Left ventricle myocardium inferior (tissue), 1 donor: ENCODE data around the gene PPARG. TPM values are rescaled to one million over a fixed set of nuclear protein-coding genes. Genes with fewer than 3 reads are reported as not detected.
A peak's percentile ranks its signal among the peaks of the same experiment; 100 is the strongest.
"Not testable (repeated sequence)": the region's sequence is repeated elsewhere in the genome, so short reads cannot be mapped to it uniquely, and the experiment has no call there.

Source experiments
- DNase-seq: peaks from one replicate; pipeline ENCODE4 v3.0.0-alpha.2; 2020
- H3K27ac ChIP-seq: fragments of 200-600 bp; replicated peaks from 2 replicates; pipeline ENCODE4 v1.8.0; 2021
- H3K27me3 ChIP-seq: fragments of 200-600 bp; 2 replicates; pipeline ENCODE4 v1.8.0; 2021; ENCODE audit warnings: low read depth
- H3K36me3 ChIP-seq: fragments of 200-600 bp; 2 replicates; pipeline ENCODE4 v1.8.0; 2021
- H3K4me1 ChIP-seq: fragments of 200-600 bp; 2 replicates; pipeline ENCODE4 v1.8.0; 2021
- H3K4me3 ChIP-seq: fragments of 200-600 bp; 2 replicates; pipeline ENCODE4 v1.8.0; 2021; ENCODE audit warnings: mild to moderate bottlenecking, moderate library complexity
- H3K9me3 ChIP-seq: fragments of 200-600 bp; replicated peaks from 2 replicates; pipeline ENCODE4 v1.8.0; 2021
- intact Hi-C: fragments of 100-400 bp; cut with micrococcal nuclease; formaldehyde crosslinking; loops from one replicate; pipeline ENCODE4 v1.11.0; 2022
- total RNA-seq: library from RNA; stranded (reverse); fragmentation: NEBNext Ultra II Directional; extraction: Animal tissue kit (Norgen Biotek cat#: 25700); gene quantifications from one replicate; pipeline ENCODE4 v1.2.1, GENCODE V29; 2021
- TF ChIP-seq, protein P1 (sequence below): fragments of 200-600 bp; IDR thresholded peaks from 2 replicates; pipeline ENCODE4 v1.8.0; 2021; ENCODE audit warnings: antibody characterized with exemption, mild to moderate bottlenecking, borderline replicate concordance
- donor health status: DM: no; HTN: yes; CAD: no; lungs with severe emphysema.

PPARG gene
- total RNA-seq, 1 donor from 2014 or later = 15.6 TPM

DNA sequence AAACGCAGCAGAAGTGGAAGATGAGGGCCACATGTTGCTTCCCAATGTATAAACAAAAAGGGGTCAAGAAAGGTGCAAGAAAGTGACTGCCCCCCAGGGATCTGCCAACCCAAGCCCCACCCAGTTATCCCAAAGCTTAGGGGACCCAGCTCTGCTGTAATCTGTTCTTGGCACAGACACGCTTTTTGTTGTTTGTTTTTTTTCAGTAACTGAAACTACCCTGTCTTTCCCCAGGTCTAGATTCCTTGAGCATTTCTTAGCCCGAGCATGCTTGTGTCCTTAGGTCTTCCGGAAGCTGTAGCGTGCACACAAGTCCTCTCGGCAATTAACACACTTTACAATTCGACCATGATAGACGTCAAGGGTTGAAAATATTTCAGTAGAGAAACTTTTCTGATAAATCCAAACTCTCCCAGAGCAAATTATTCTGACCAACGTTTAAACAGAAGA lies 8.5 kb upstream of the PPARG start:
- no peak overlapping the region for H3K4me3 ChIP-seq
- intact Hi-C loops = no loop called here
- H3K27ac ChIP-seq = no peak overlapping the region
- no peak for DNase-seq
- no peaks in the 10 kb centered on the region for H3K4me1 ChIP-seq
- TF ChIP-seq, protein P1, sequence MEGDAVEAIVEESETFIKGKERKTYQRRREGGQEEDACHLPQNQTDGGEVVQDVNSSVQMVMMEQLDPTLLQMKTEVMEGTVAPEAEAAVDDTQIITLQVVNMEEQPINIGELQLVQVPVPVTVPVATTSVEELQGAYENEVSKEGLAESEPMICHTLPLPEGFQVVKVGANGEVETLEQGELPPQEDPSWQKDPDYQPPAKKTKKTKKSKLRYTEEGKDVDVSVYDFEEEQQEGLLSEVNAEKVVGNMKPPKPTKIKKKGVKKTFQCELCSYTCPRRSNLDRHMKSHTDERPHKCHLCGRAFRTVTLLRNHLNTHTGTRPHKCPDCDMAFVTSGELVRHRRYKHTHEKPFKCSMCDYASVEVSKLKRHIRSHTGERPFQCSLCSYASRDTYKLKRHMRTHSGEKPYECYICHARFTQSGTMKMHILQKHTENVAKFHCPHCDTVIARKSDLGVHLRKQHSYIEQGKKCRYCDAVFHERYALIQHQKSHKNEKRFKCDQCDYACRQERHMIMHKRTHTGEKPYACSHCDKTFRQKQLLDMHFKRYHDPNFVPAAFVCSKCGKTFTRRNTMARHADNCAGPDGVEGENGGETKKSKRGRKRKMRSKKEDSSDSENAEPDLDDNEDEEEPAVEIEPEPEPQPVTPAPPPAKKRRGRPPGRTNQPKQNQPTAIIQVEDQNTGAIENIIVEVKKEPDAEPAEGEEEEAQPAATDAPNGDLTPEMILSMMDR = no peak
- no peaks in the 10 kb centered on the region for H3K27me3 ChIP-seq
- no peaks in the 10 kb centered on the region for H3K9me3 ChIP-seq
- no peaks in the 10 kb centered on the region for H3K36me3 ChIP-seq

DNA sequence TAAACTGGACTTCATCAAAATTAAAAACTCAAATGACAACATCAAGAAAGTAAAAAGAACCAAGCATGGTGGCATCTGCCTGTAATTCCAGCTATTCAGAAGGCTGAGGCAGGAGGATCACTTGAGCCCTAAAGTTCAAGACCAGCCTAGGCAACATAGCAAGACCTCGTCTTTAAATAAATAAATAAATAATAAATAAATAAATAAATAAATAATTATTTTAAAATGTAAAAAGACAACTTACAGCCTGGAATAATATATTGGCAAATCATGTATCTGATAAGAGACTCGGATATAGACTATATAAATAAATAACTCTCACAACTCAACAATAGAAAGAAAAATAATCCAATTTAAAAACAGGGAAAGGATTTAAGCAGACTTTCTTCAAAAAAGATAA lies 4.3 kb upstream of the PPARG start:
- no peaks in the 10 kb centered on the region for H3K27me3 ChIP-seq
- intact Hi-C loops = no loop called here

DNA sequence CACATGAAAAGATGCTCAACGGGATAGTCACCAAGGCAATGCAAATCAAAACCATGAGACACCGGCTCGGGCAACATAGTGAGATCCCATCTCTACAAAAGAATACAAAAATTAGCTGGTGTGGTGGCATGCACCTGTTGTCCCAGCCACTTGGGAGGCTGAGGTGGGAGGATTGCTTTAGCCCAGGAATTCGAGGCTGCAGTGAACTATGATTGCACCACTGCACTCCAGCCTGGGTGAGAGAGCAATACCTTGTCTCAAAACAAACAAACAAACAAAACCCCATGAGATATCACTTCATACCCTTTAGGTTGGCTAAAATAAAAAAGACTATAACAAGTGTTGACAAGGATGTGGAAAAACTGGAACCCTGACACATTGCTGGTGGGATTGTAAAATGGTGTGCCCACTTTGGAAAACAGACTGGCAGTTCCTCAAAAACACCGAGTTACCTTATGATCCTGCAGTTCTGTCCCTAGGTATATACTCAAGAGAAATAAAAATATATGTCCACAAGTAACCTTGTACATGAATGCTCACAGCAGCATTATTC lies 3.8 kb upstream of the PPARG start:
- Histone ChIP-seq H3K27ac (no peak overlapping the region), H3K27me3 (no peaks in the 10 kb centered on the region), H3K4me3 (no peak overlapping the region), H3K36me3 (no peaks in the 10 kb centered on the region), H3K9me3 (no peaks in the 10 kb centered on the region), H3K4me1 (peaks cover 31% of the 10 kb centered on the region)
- DNase-seq = no peak
- TF ChIP-seq, protein P1 = no peak
- intact Hi-C loops = no loop called here

More for the DNA sequence above, 4.3 kb upstream of the PPARG start:
- no peak for DNase-seq
- Histone ChIP-seq H3K27ac (no peak overlapping the region), H3K4me3 (no peak overlapping the region), H3K36me3 (no peaks in the 10 kb centered on the region), H3K9me3 (no peaks in the 10 kb centered on the region), H3K4me1 (peaks cover 26% of the 10 kb centered on the region)
- TF ChIP-seq, protein P1 = no peak

DNA sequence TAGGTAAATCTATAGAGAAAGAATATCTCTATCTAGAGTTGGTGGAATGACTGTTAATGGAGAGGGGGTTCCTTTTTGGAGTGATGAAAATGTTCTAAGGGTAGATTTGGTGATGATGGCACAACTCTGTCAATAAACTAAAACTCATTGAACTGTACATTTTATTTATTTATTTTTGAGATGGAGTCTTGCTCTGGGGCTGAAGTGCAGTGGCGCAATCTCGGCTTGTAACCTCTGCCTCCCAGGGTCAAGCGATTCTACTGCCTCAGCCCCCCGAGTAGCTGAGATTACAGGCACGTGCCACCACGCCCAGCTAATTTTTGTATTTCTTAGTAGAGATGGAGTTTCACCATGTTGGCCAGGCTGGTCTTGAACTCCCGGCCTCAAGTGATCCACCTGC lies 3.1 kb upstream of the PPARG start:
- H3K9me3 ChIP-seq, intact Hi-C loops, H3K27me3 ChIP-seq, H3K27ac ChIP-seq, H3K4me3 ChIP-seq, H3K36me3 ChIP-seq, DNase-seq: not testable (repeated sequence)
- peaks cover 38% of the 10 kb centered on the region for H3K4me1 ChIP-seq

DNA sequence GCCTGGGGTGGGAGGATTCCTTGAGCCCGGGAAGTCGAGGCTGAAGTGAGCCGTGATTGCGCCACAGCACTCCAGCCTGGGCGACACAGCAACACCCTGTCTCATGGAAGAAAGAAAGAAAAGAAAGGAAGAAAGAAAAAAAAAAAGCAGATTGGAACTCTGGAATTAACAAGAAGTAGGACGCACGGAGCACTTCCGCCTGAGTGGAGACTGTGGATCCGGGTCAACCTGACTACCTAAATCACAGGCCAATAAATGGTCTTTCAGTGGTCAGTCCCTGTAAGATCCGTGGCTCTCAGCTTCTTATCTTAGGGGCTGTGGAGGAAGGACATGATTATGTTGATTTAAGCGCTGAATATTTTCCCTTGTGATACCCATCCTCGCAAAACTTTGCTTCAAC lies 2.4 kb upstream of the PPARG start:
- Histone ChIP-seq H3K4me1 (peaks cover 41% of the 10 kb centered on the region), H3K27me3 (no peaks in the 10 kb centered on the region), H3K36me3 (no peaks in the 10 kb centered on the region), H3K9me3 (no peaks in the 10 kb centered on the region), H3K27ac (peak overlapping the region; percentile 93), H3K4me3 (no peak overlapping the region)
- TF ChIP-seq, protein P1 = no peak
- DNase-seq = no peak
- intact Hi-C loops = no loop called here

DNA sequence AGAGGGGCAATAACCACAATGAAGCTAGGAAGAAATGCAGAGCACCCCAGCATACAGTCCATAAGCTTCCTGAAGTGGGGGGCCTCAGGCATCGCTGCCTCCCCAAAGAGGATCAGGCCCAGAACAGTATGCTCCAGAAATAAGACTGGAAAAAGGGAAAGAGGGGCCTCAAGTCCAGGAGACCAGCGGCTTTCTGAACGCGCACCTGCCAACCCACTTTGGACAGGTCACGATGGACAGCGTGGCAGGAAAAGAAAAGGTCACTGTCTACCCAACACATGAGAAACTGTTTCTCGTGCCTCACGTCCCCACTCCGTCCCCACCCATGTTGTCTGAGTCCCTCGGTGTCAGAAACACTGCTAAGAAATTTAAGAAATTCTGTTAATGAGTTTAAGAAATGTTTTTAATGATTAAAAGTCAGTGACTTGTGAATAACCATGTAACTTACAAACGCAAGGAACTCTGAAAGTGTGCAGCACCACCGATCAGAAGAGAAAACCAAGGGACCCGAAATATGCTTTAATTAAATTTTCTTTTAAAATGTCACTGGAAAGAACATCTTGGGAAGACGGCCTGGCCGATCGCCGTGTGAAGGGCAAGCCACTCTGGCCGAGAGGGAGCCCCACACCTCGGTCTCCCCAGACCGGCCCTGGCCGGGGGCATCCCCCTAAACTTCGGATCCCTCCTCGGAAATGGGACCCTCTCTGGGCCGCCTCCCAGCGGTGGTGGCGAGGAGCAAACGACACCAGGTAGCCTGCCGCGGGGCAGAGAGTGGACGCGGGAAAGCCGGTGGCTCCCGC lies 1.7 kb upstream of the PPARG start:
- peak overlapping the region; percentile 93 for H3K27ac ChIP-seq
- no peaks in the 10 kb centered on the region for H3K9me3 ChIP-seq
- no peaks in the 10 kb centered on the region for H3K27me3 ChIP-seq
- intact Hi-C loops = no loop called here
- no peaks in the 10 kb centered on the region for H3K36me3 ChIP-seq
- H3K4me1 ChIP-seq = peaks cover 41% of the 10 kb centered on the region
- TF ChIP-seq, protein P1 = peak; percentile 28
- DNase-seq = peak; percentile 31
- H3K4me3 ChIP-seq = peak overlapping the region; percentile 93
